NCI-H82 treated with DMSO at 0.1 percent for 48 hours (cell line): ENCODE measurements around the gene OTOF.

ENCODE experiments used
- DNase-seq: peaks from one replicate; lab custom pipeline; 2025; ENCODE audit not compliant: unreplicated experiment; lab: John Stamatoyannopoulos, UW

Gene OTOF

DNA sequence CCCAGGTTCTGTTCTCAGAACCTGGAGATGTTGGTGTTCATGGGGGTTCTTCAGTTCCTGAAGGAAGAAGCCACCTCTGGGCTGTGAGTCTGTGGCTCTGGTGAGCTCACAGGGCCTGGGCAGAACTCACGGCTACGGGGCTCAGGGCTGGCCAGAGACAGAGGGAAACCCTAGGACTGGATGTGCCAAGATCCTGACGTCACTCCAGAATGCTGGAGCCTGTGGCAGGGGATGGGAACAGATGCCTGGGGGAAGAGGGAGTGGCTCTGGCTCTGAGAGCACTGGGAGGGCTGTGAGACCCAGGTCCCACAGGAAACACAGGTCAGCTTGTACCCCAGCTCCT lies at the start of gene OTOF:
TSS of gene OTOF (minus strand) at position 214 of the 343 bp plus-strand sequence.
- DNase-seq: no peak

DNA sequence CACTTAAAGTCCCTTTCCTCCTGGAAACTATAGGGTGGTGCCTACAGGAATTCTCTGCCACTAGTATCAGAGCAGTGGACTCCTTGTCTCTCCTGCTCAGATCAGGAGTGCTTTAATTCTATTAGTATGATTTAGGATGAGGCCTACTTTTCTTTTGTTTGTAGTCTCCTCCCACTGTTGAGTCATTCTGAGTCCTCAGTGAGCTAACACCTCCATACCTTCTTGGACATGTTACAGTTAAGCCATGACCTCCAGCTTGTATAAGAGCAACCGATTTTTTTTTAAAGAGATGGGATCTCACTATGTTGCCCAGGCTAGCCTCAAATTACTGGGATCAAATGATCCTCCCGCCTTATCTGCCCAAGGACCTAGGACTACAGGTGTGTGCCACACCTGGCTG lies 48.7 kb upstream of the OTOF start:
- DNase-seq: no peak

DNA sequence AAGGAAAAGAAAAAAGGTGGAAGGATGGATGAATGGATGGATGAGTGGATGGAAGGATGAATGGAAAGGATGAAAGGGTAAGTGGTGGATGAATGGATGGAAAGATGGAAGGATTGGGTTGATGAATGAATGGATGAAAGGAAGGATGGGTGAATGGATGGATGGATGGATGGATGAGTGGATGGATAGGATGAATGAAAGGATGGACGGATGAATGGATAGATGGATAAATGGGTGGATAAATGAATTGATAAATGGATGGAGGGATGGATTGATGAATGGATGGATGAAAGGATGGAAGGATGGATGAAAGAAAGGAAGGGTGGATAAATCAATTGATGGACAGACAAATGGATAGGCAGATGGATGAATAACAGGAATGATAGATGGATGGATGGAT lies 48.2 kb upstream of the OTOF start:
- no peak for DNase-seq

DNA sequence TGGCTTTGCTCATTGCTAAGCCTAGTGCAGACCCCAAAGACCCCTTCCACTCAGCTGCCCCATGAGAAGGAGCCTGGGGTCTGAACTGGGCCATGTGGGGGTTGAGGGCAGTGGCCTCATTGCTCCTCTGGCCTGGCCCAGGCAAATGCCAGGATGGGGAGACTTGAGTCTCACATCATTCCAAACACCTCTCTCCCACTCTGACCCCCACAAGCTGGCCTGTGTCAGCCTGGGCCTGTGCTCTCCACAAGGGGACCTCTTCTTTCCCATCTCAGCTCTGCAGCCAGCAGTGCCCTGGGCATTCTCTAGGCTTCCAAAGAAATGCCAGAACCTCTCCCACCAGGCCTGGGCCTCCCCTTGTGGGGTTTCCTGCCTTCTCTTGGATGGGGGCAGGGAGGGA lies 45.8 kb upstream of the OTOF start:
- DNase-seq: no peak

DNA sequence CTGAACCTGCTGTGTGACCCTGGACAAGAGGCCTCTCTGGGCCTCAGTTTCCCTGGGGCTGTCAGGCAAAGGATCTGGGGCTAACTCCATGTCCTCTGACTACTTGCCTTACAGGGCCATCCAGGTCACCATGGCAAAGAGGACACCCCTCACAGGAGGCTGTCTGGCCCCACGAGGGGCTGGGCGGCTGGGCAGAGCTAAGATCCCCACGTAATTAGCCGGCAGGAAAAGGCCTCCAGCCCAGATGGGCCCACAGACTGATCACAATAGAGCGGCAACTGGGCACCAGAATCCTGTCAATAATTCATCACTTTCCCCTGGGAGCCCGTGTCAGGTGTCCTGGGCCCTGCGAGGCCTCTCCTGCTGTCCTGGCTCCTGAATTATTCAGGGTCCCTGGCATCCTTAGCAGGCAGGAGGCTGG lies 44.8 kb upstream of the OTOF start:
- DNase-seq: no peak

DNA sequence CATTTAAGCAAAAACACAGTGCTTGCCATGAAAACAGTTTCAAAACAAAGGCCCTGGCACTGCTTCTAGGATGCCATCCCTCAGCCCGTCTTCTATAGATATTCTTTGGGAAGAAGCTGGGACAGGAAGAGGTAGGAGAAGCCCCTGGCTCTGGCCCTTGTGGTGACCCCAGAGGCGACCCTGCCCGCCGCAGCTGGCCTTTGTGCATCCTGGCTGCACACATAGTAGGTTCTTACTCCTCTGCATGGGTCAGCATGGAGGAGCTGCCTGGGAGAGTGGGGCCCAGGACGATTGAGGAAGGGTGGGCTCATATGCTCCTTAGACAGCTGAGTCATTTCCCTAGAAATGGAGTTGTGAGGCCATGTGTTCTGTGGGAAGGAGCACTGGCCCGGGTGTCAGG lies 44.4 kb upstream of the OTOF start:
- DNase-seq: no peak

DNA sequence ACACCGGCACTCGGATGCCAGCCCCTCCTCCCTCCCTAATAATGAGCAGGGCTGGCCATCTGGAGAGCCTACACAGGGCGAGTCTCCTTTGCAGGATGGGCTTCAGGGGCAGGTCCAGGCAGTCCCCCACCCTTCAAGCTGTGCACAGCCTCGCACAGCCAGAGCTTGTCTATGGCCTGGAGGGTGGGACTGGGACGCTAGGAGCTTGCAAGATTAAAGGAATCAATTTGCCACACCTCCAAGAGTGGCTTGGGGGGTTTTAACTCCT lies 43.9 kb upstream of the OTOF start:
- peak; percentile 36 for DNase-seq

DNA sequence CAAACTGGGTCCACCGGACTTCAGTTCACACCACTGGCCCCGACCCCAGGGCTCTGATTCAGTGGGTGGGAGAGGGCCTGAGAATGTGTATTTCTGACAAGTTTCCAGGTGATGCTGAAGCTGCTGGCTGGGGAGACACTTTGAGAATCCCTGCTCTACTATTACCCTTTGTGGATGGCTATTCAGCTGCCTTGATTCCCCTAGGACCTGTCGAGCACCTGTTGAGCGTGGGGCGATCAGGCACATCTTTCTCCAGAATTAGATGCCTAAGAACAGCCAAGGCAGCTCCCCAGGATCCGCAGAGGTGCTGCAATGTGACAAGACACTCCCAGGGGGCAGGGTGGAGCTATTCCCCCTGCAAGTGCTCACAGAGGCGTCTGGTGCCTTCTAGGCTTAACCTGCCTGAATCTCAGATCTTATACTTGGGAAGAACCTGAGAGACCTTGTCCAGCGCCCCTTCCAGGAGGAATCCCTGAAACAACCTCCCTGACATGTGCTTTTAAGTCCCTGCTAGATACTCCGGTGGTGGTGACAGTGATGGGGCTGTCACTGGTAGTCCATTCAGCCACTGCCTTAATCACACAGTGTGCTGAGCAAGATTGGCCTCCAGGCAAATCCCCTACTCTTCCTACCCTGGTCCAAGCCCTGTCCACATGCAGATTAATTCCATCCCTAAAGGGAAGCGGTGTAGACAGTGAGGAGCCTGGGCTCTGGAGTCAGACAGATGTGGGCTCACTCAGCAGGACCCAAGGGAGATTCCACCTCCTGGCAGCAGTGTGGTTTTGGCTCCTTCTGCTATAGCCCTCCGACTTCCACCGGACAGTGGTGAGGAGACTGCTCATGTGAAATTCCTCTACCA lies 43.4 kb upstream of the OTOF start:
- DNase-seq: peak; percentile 37

DNA sequence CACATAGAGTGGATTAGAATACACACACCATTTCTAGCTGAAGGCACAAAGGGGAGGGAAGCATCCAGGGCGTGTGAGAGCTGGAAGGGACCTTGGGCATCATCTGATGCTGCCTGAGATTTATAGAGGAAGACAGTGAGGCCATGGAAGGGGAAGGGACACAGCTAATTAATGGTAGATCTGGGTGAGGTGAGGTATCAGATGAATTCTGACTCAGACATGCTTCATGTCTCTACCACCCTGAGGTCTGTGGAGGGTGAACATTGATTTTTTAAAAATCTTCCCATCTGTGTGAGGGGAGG lies 42.2 kb upstream of the OTOF start:
- no peak for DNase-seq

DNA sequence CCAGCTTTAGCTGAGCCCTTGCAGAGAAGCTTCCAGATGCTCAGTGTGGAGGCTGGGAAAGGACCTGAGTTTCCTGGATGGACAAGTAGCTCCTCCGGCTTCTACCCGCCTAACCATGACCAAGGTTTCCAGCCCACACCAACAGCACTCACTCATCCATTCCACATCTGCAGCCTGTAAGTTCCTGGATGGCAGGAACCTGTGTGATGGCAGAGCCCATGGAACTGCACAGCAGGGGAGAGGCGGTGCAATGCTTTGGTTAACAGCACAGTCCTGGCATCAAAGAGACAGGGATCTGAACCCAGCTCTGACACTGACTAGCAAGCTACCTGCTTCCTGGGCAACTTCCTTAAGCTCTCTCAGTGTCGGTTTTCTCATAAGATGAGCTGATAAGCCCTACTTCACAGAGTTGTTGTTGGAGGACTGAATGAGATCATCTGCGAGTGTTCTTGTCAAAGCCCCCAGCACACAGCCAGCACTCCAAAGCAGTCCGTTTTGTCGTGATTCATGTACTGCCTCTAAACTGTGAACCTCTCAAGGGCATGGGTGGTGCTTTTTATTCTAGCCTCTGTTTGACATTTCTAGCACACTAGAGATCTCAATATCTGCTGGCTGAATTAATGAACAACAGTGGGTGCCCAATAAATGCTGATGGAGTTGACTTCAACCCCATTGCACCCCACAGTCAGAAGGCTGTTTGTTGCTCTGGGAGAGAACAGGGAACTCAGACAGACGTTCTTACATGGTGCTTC lies 41.6 kb upstream of the OTOF start:
- no peak for DNase-seq

DNA sequence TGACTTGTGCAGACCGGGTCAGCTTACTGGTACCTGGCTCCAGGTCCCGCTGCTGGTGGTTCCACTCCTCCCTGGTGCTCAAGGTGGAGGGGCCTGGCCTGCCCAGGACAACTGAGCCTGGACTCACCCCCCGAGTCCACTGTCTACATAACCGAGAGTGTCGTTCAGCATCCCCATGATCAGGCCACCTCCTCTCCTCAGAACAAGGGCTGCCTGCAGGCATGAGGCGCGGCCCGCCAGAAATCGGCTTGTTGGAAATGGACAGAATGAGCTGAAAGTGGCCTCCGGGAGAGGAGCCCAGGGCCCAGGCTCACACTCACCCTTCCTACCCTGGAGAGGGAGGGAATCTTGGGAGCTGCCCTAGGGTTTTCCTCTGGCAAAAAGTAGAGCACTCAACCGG lies 38.9 kb upstream of the OTOF start:
- no peak for DNase-seq

DNA sequence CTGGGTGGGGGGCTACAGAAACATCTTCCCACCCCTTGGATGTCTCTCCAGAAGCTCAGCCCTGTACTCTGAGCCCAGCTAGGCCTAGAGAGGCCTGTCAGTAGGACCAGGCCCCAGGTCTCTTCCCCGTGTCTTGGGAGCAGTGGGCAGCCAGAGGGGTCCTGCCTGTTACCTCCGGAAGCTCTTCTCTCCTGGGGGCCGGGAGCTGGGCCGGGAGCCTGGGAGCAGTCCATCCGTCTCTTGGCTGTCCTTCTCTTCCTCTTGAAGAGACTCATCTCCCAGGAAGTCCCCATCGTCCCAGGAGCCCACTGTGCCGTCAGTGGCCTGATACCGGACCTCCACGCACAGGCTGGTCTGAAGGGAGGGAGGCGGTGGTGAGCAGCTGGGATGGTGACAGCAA lies 38.3 kb upstream of the OTOF start:
- no peak for DNase-seq

DNA sequence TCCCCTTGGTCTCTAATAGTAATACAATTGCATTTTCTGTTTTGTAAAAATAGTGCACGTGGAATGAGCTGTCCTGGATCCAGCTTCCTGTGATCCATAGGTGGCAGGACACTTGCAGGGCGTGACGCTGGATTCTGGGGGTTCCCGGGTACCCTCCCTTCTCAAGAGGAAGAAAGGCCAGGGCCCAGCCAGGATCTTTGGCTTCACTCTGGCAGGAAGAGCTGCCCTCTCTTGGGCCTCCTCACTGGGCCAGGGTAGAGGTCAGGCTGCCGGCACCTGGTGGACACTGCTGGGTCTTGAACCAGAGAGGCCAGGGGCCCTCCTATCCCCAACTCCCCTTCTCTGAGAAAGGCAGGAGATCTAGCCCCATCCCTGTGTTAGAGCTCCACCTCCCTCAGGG lies 37.8 kb upstream of the OTOF start:
- no peak for DNase-seq

DNA sequence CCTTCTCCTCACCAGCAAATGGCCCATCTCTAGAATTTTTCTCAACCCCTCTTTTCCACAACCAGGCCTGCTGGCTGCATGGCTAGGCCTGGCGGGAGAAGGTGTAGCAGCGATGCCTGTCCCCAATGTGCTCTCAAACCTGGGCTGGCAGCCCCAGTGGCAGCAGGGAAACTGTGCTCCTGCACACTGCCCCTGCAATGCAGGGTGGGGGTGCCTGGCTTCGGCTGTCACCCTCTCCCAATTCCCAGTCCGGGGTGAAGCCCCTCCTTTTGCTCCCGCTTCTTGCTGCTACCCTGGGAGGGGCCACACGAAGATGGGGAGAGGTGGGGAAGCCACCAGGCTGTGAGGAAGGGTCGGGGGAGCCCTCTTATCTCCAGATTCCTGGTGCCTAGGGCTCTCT lies 36.1 kb upstream of the OTOF start:
- no peak for DNase-seq

DNA sequence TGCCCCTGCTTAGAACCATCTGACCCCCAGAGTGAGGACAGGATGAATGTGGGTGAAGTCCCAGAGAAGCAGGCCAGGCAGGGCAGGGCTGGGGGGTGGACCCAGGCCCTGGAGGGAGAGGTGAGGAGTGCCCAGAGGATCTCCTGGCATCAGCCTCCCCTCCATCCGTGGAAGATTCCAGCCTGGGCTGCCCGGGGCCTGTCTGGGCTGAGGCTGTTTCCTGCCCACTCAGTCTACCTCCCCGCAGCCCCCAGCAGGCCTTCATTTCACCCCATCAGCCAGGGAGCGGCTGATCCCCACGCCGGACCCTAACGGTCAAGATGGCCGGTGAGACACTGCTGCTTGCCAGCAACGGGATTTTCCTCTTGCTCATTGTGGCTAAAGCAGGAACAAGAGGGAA lies 35.3 kb upstream of the OTOF start:
- no peak for DNase-seq

DNA sequence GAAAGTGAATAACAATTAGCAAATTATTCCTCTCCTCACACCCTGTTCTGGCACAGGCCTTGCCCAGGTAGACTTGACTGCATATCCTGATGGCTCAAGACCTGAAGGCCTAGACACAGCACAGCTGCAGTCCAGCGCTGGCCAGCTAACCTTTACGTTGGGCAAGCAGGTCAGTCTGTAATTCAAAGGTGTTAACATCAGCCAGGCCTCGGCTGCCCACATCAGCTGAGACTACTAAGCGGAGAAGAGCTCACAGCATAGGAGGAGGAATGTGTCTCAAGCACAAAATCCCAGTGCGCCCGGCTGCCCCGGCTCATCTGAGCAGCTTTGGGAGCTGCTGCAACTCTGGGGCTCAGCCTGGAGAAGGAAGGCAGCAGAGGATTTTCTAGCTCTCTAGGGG lies 33.5 kb upstream of the OTOF start:
- DNase-seq: no peak

DNA sequence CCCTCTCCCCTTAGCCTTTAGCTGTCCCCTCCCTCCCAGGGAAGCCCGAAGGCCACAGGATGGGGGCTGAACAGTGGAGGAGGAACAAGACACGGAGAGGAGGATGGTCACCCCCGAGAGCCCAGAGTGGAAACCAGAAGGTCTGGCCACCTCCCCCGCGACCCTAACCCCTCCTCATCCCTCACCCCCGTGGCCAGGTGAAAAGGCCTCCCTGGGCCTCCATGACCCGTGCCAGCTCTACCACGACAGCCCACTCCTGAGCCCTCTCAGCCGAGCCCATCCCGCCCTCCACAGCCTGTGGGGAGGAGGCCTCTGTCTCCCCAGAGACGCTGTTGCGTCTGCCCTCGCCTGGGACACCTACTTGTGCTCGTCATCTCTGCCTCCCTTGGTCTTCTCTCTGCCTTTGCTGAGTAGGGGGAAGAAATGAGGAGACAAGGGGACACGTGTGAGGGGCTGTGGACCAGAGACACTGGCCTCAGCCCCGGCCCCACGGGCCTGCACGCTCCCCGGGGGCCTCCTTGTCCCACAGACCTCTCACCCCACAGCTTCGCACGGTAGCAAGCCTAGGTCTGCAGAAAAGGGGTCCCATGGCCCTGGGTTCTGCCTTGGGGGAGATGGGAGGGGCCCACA lies 32.5 kb upstream of the OTOF start:
- no peak for DNase-seq

DNA sequence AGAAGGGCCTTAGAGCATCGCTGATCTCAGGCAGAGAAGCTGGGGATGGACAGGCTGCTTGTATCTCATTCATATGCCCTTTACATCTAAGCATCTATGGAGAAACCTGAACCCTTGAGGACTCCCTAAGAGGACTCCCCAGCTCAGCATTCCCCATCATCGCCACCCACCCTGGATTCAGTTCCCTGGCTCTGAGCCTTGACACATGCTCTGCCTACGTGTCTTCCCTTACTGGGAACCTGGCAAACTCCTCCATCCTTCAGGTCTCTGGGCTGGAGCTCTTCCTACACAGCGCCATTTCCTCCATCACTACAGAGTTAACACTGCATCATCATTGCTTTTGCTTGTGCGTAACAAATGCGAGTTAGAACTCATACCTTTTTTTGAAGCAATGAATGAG lies 31.2 kb upstream of the OTOF start:
- DNase-seq: no peak

DNA sequence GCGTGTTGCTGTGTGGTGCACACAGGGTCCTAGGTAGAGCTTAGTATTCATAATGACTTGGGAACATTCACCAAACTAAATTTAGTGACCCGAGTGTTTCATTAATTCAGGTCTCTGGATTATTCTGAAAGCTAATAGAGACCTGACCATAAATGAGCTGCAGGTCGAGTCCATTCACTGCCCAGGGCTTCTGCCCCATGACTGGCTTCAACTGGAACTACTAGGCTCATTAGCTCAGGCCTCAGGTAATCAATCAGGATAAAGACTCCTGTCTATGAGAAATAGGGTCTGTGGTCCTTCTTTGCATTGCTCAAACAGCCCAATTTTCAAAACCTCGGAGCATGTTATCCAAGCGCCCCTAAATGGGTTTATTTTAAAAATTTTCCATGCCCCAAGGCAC lies 30.0 kb upstream of the OTOF start:
- DNase-seq: no peak

DNA sequence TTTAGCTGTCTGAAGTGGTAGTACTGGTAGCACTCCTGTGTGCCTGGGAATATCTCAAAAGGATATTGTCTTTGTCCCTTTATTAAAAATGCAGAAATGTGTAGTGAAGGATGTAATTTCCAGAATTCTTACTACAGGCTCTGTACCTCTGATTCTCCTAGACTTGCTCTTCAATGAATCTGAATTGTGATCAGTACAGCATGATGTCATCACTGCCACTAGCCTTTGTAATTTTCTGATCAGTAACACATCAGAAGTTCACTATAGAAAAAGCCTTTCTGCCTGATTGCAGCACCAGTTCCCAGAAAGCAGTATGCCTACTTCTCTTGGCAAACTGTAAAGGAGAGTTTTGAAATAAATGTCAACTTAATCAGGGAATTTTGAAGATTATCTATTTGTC lies 29.2 kb upstream of the OTOF start:
- no peak for DNase-seq

DNA sequence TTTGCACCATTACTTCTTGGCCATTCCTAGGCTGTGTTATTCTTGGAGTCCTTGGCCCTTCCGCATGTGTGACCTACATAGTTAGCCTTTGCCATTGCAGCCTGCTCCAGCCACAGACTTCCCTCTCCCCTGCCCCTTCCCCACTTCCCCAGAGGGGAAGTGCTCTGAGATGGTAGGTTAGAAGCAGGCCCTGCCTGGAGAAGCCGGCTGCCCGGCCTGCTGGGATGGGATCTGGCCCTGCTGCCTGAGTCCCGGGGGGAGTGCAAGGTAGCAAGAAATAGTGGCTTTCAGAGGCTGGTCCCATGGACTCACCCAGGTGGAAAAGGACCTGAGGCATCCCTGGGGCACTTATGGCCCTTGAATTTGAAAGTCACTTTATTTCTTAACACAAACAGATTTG lies 28.4 kb upstream of the OTOF start:
- no peak for DNase-seq

DNA sequence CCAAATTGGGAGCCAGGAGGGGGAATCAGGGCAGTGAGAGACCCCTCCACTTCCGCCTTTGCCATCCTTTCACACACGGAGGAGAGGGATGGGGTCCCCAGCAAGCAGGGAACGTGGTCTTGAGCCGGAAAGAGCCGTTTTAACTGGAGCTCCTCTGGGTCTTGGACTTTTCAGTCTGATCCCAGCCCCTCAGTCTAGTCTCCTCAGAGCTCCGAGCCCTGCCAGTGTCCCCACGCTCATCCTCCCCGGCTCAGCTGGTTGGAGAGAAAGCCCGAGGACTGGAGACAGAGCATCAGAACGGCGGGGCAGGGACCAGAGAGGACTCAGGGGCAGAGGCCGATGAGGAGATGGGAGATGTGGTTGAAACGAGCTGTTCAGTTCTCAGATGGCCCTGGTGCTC lies 26.1 kb upstream of the OTOF start:
- DNase-seq: no peak
